G401 (cell line): ENCODE results near the gene ARHGAP19. TPM values are rescaled to one million over a fixed set of nuclear protein-coding genes. Genes with fewer than 3 reads are reported as not detected.
"Not testable (repeated sequence)": the region's sequence is repeated elsewhere in the genome, so short reads cannot be mapped to it uniquely, and the experiment has no call there.

Experiments used
- DNase-seq: peaks from one replicate; pipeline ENCODE4 v3.0.0-alpha.2; 2015; ENCODE audit warnings: low spot score
- in situ Hi-C: cut with HindIII; loops from 2 replicates; pipeline ENCODE4 v1.10.0; 2016; ENCODE audit warnings: low sequenced_read_pairs, mixed read lengths
- total RNA-seq: library from RNA; depleted of rRNA; stranded (reverse); fragments of >200 nt; shearing (Covaris generic); gene quantifications from 2 replicates; pipeline ENCODE4 v1.2.3, GENCODE V29; 2014

The ARHGAP19 gene
- total RNA-seq, 1 experiment from 2014 or later, result 11.3 TPM

DNA sequence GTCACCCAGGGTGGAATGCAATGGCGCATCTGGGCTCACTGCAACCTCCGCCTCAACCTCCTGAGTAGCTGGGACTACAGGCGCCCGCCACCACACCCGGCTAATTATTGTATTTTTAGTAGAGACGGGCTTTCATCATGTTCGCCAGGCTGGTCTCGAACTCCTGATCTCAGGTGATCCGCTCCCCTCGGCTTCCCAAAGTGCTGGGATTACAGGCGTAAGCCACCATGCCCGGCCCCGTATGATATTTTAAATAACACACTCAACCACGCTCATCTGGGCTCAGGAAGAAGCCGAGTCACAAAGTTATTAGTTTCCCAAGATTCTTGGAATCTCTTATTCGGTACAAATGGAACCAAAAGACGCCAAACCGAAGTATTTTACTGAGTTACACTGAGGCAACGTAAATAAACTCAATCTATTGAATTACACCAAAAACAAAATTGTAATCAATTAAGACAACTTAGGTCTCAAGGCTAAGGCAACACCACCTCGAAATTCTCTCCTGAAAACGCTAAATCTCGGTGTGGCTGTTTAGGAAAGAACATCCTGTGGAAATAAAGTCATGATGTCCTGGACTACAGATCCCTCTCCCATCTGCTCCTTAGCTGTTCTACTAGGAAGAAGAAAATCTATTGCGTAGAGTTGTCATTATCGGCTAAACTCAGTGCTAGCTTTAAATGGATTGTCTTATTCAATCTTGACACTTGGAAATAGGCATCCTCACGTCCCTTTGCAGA is 910 bp downstream of the ARHGAP19 start:
- DNase-seq, result no peak
- in situ Hi-C loops, result no loop called here

DNA sequence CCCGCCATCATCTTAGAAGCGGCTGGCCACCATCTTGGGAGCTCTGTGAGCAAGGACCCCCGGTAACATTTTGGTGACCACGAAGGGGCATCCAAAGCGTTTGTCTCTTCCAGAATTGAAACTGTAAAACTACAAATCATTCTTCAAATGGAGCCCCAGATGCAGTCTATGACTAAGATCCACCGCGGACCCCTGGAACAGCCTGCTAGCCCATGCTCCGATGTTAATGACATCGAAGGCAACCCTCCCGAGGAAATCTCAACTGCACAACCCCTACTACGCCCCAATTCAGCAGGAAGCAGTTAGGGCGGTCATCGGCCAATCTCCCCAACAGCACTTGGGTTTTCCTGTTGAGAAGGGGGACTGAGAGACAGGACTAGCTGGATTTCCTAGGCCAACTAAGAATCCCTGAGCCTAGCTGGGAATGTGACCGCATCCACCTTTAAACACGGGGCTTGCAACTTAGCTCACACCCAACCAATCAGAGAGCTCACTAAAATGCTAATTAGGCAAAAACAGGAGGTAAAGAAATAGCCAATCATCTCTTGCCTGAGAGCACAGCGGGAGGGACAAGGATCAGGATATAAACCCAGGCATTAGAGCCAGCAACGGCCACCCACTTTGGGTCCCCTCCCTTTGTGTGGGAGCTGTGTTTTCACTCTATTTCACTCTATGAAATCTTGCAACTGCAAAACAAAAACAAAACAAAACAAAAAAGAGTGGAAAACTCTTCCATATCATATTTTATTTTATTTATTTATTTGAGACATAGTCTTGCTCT is 1.7 kb downstream of the ARHGAP19 start:
- in situ Hi-C loops, DNase-seq: not testable (repeated sequence)

DNA sequence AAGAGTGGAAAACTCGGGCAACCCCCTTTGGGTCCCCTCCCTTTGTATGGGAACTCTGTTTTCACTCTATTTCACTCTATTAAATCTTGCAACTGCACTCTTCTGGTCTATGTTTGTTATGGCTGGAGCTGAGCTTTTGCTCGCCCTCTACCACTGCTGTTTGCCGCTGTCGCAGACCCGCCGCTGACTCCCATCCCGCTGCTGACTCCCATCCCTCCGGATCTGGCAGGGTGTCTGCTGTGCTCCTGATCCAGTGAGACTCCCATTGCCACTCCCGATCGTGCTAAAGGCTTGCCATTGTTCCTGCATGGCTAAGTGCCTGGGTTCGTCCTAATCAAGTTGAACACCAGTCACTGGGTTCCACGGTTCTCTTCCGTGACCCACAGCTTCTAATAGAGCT is 2.4 kb downstream of the ARHGAP19 start:
- DNase-seq, in situ Hi-C loops: not testable (repeated sequence)

DNA sequence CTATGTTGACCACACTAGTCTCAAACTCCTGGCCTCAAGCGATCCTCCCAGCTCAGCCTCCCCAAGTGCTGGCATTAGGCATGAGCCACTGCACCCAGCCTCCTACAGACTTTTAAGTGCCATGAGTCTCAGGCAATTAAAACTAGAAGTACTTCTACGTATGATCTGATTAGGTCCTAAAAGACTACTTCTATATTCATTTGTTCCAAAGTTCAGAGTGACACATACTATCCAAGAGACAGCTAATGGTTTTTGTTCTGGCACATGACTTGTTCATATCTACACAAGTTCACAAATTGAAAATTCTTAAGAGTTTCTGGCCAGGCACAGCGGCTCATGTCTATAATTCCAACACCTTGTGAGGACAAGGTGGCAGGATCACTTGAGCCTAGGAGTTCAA is 11.7 kb downstream of the ARHGAP19 start:
- DNase-seq, result no peak
- in situ Hi-C loops, result no loop called here

DNA sequence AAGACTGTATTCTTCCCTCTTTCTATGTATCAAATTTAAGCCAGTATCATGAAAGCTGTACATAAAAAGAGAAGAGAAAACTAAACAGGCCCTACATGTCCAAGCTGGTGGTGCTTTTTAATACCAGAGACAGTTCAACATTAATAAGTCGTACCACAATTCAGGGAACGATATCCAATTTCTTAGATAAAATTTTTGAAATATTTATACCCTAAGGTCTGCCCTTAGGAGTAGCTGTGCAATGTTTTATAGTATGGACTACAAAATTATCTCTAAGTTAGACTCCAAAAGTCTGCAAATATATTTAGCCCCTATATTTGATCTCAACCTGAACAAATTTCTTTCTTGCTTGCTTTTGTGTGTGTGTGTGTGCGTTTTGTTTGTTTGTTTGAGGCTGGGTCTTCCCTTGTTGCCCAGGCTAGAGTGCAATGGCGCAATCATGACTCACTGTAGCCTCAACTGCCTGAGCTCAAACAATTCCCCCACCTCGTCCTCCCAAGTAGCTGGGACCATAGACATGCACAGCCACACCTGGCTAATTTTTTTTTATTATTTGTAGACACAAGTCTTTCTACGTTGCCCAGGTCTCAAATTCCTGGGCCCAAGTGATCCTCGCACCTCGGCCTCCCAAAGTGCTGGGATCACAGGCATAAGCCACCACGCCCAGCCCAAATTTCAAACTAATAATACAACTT is 13.2 kb downstream of the ARHGAP19 start:
- in situ Hi-C loops, result no loop called here

DNA sequence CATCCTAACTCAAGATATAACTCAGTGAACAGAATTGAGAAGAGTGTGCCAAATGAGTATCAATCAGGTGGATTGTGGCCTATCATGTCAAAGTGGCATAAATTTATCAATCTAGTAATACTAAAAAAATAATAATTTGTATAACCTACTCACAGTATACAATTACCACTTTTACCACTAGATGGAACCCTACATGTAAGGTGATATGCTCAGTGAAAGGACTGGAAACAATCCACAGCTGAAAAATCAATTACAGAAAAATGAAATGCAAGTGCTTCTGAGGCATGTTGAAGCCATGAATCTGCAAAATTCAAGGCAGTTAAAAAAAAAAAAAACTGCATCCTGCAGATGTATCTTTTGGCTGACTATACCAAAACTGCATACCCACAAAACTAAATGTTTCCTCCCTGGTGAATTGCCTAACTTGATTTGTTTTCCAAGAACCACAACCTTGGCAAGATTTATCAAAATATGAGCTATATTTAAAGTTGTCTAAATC is 13.9 kb downstream of the ARHGAP19 start:
- DNase-seq, result peak; percentile 80
- in situ Hi-C loops, result no loop called here

More for the DNA sequence above, 13.2 kb downstream of the ARHGAP19 start:
- DNase-seq, result no peak

DNA sequence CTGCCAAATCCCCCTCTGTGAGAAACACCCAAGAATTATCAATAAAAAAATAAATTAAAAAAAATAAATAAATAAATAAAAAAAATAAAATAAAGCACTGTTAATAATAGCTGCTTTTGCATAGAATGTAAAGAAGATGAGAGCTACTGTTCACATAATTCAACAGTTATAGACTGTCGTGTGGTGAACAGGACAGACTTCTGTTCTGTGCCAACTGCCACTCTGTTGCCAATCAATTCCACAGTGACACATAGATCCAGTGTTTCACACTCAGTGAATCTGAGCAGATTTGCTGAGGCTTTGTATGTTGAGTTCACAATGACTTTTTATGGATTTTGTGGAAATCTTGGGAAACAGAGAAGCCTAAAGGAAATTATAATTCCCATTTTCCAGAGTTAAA is 14.9 kb downstream of the ARHGAP19 start:
- in situ Hi-C loops, result no loop called here
- no peak for DNase-seq

DNA sequence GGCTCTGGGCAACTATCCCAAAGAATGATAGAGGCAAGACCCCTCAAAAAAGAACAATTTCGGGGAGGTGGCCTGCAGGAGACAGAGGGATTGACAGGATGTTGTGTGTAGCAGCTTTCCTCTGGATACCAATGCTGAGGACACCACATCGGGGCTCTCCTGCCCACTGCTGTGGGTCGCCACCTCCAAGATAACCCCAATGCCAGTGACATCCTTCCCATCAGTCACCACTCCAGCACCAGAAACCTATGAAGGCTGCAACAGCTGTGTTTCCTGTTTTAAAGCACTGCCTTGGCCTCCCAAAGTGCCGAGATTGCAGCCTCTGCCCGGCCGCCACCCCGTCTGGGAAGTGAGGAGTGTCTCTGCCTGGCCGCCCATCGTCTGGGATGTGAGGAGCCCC is 17.6 kb downstream of the ARHGAP19 start:
- DNase-seq, result no peak
- in situ Hi-C loops, result no loop called here

DNA sequence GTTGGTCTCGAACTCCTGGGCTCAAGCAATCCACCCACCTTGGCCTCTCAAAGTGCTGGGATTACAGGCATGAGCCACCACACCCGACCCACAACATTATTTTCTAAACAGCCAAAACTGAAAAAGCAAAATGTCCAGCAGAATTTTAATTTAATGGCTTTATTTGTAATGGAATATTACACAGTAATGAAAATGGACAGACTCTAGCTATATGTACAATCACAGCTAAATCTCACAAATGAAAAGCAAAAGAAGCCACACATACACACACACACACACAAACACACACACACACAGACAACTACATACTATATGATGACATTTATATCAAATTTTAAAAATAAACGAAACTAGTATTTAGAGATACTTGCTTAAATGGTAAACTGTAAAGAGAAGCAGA is 18.7 kb downstream of the ARHGAP19 start:
- in situ Hi-C loops, result no loop called here
- DNase-seq, result no peak

DNA sequence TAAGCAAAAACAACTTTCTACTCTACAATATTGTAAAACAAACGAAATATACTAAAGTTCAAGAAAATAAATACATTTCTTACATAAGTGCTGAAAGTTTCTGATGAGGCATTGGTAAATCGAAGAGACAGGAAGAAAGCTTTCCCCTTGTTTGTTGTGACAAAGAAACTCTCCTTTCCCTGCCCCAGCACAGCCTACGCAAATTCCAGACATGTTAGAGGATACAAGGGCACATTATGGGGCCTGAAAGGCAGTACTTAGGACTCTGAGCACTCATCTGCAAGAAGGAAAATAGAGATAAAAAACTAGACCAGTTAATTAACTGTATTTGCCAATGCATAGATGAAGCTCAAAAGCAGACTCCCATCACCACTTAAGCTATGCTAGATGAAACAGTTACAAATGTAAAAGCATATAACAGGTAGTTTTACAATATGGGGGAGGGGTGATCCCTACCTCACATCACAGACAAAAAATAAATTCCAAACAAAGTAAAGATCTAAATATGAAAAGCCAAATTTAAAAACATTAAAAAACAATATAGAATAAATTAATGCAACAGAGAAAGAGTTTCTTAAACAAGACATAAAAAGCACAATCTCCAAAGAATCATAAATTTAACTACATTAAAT is 21.8 kb downstream of the ARHGAP19 start:
- in situ Hi-C loops, result no loop called here
- DNase-seq, result no peak

DNA sequence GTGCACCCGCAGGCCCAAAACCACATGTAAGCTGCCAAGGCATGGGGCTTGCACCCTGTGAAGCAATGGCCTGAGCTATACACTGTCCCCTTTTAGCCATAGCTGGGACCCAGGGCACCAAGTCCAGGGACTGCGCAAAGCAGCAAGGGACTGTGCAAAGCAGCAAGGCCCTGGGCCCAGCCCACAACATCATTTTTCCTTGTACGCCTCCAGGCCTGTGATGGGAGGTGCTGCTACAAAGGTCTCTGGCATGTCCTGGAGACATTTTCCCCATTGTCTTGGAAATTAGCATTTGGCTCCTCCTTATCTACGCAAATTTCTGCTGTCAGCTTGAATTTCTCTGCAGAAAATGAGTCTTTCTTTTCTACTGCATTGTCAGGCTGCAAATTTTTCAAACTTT is 24.8 kb downstream of the ARHGAP19 start:
- DNase-seq, result no peak
- in situ Hi-C loops, result no loop called here

DNA sequence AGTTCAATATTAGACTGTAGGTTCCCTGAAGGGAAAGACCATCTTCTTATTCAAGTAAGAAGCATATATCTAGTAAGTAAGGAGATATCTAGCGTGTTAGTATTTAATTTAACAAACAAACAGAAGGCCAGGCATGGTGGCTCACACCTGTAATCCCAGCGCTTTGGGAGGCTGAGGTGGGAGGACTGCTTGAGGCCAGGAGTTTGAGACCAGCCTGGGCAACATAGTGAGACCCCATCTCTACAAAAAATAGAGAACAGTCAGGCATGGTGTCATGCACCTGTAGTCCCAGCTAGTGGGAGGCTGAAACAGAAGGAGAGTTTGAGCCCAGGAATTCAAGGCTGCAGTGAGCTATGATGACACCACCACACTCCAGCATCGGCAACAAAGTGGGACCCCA is 27.3 kb downstream of the ARHGAP19 start:
- DNase-seq, in situ Hi-C loops: not testable (repeated sequence)

DNA sequence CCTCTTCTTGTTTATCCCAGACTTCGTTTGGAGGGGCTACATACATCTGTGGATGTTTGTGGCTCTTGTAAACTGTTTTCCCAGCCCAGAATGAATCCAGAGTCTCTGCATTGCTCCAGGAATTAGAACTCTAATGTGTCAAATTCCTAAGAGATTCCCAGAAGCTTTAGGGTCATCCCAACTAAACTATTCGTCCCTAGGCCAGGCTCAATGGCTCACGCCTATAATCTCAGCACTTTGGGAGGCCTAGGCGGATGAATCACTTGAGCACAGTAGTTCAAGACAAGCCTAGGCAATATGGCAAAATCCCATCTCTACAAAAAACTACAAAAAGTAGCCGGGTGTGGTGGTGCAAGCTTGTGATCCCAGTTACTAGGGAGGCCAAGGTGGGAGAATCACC is 28.5 kb downstream of the ARHGAP19 start:
- DNase-seq, result no peak
- in situ Hi-C loops, result no loop called here

DNA sequence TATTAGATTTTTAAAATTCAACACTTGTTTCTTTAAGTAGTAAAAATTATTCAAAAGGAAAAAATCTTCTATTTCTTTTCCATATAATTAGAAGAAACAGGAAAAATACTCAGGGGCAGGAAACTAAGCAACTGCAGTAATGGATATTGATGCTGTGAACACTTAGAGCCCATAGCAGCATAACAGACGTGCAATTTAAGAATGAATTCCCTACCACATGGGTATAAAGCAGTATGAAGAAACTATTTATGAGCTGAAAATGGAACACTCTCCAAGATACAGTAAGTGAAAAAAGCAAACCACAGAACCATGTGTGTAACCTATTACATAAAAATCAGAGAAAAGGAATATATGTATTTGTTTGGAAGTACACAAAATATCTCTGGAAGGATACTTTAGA is 30.8 kb downstream of the ARHGAP19 start:
- no peak for DNase-seq
- in situ Hi-C loops, result no loop called here

DNA sequence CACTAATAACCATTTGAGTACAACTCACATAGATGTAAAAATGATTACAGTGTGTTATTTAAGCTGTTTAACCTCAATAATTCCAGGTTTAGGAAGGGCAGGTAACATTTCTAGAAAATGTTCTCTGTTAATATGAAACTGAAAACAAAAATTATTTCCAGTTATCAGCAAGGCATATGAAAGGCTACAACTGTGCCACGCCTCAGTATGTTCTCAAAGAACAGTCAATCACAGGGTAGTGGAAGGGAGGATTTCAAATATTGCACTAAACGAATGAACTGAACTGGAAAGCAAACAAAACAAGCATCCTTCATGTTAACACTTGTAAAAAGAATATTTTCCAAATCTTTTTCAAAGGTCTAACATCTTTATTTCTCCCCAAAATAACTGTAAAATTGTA is 31.3 kb downstream of the ARHGAP19 start:
- DNase-seq, result no peak
- in situ Hi-C loops, result no loop called here

DNA sequence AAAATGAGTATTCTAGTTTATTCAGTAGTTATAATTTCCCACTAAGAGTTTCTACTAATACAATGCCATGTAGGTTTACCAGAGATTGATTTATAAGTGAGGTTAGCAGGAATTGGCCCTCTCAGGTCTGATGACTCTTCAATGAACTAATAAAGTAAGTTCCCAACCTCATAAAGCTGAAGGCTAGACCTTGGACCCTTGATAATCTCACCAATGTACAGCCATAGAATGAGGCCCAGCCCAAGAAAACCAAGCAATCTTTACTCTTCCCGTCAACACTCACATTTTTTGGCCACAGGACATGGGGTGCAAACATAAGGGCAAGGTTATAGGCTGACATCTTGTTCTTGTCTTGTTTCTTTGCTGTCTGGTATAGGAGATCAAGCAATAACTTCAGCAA is 33.3 kb downstream of the ARHGAP19 start:
- in situ Hi-C loops, result no loop called here
- no peak for DNase-seq

DNA sequence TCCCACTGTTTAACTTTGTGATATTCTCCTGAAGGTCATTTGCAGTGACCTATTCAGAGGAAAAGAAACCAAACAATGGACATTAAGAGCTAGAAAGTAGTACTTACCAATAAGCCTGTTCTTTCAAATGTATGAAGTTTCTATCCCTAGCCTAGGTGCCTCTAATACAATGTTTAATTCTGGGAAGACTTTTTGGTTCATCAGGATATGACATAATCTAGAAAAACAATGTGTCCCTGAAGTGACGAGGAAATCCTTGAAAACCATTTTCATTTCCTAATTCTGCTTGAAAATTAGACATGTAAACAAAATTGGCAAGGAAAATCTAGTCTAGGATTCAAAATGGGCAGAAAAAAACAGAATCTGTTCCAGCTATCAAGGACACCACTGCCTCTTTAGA is 36.1 kb downstream of the ARHGAP19 start:
- in situ Hi-C loops, result no loop called here
- no peak for DNase-seq

DNA sequence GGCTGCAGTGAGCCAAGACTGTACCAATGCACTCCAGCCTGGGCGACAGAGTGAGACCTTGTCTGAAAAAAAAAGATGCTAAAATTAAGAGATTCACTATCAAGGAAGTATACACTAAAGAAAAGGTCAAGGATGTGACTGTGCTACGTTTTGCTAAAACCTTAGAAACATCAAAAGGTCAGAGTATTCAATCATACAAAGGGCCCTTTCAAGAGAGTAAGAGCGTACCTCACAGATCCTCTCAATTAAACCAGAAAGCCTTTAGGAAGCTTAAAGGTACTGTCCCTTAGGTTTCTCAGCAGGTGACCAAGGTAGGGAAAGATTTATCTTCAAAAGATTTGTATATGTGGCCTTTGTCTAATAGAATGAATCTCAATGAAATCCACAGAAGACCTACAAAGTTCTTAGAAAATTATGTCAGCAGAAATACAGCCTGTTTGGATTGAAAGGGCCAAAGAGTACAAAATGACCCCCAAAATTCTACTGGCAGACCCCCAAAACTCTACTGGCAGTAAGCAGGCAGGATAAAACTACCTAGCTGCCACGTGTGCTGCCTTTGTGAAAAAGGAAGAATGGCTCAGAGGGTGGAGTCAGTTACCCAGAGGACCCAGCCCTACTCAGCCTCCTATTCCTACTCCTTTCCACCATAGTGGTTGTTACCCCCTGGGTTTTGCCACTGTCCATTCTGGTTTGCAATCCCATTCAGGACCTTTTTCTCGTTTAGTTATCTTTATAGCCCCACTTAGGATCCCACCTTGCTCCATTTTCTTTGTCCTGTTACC is 36.7 kb downstream of the ARHGAP19 start:
- DNase-seq, result no peak
- in situ Hi-C loops, result no loop called here

DNA sequence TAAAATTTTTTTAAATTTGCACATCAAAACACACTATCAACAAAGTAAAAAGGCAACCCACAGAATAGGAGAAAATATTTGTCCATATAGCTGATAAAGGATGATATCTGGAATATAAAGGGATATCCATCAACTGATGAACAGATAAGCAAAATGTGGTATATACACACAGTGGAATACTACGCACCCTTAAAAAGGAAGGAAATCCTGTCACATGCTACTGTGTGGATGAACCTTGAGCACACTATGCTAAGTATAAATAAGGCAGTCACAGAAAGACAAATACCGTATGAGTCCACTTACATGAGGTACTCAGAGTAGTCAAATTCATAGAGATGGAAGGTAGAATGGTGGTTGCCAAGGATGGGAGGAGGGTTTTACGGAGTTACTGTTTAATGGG is 37.7 kb downstream of the ARHGAP19 start:
- in situ Hi-C loops, result no loop called here
- DNase-seq, result no peak
